HG03280 (cell line): Measurements from ENCODE around the gene PRICKLE2.

Source experiments
- ATAC-seq: cut with Tn5 transposase; IDR thresholded peaks from one replicate; pipeline ENCODE4 v1.9.1; 2021; ENCODE audit warnings: mild to moderate bottlenecking, moderate library complexity; ENCODE audit not compliant: unreplicated experiment

The PRICKLE2 gene

DNA sequence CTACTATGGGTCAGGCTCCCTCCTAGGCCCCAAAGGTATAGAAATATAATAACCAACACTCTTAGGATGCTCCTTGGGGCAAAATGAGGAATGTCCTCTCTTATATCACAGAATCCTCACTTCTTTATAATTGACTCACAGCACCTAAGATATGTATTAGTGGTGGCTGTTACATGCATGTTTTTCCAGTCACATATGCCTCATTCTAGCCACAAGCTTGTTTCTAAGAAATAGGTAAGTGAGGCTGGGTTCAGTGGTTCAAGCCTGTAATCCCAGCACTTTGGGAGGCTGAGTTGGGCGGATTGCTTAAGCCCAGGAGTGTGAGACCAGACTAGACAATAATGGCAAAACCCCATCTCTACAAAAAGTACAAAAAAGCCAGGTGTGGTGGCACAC is 144.0 kb downstream of the PRICKLE2 start:
- ATAC-seq, result no peak

DNA sequence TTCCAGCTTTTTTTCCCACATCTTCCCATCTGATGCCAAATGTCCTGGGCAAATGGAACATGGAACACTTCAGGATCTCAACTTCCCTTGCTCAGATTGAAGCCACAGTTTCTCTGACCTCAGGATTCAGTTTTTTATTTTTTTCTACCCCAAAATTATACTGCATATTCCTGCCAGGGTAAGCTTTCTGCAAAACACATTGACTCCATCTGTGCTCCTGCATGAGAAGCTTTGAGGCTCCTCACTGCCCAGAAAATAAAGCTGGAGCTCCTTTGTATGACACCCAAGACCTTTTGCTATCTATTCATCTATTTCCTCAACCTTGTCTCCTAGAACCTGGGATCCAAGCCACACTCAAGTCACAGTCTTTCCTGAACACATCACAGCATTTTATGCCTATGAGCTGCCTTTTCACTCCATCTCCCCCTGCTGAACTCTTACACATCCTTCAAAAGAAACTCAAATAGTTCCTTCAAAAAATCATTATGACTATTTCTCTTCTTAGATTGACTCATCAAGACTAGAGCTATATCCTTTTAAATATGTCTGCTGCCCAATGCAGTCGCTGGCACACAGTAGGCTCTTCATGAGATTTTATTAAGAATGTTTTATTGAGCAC is 144.5 kb downstream of the PRICKLE2 start:
- no peak for ATAC-seq

DNA sequence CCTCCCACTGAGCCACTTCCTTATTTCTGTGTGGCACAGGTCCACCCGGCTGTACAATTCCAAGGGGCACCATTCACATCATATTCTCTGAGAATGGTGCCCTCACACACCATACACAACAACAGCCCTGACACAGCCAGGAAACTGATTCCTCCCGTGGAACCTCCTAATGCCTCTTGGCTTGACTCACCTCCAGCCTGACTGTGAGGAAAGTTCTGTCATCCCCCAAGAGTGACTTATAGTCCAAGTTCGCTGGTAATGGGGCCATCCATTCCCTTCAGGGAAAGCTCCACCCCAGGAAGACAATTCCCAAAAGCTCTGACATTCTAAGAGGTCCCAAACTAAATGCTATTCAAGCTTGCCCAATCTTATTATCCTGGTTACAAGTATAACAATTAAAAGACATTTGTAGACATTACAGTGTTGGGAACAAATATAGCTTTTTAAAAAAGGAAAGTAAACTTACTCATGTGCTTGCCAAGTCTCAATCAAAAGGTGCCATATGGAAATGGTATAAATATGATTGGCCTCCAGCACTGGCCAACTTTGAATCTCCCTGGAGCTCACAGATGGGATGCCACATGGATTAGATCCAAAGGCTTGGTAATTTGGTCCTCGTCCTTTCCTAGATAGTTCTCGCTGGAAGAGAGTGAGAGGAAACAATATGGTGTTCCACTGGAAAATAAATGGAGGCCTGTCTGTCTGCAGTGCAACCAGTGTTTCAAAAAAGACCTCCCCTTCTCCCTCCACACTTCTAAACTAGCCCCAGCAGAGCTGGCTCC is 145.7 kb downstream of the PRICKLE2 start:
- no peak for ATAC-seq

GRCh38 chr3:64078966-64079365 is 146.3 kb downstream of the PRICKLE2 start:
- ATAC-seq, result no peak

GRCh38 chr3:64074895-64075679 is 150.2 kb downstream of the PRICKLE2 start:
- no peak for ATAC-seq

GRCh38 chr3:64074060-64074459 is 151.2 kb downstream of the PRICKLE2 start:
- ATAC-seq, result no peak

DNA sequence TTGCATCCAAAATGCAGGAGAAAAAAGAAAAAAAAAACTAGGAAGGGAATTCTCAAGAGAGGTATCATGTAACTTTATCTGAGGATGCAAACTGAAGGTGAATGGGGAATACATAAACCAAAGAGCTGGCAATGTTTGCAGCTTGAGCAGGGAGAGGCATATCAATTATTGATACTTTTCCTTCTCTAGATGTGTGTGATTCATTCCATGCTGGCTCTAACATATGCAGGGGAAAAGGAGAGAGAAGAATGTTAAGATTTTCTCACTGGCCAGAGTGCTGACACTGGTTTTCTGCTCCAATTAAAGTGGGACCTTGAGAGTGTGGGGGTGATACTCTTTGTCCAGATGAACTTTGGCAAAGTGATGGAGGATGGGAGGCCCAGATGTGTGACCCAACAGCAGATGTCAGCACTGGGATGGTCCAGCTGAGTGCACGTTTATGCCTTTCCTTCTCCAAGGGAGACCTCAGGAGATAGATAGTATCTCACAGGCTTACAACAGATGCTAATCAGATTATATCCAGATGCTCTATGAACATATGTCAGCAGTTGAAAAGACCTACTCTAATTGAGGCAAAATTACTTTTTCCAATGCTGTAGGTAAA is 152.0 kb downstream of the PRICKLE2 start:
- ATAC-seq, result no peak

GRCh38 chr3:64072126-64072525 is 153.1 kb downstream of the PRICKLE2 start:
- no peak for ATAC-seq

DNA sequence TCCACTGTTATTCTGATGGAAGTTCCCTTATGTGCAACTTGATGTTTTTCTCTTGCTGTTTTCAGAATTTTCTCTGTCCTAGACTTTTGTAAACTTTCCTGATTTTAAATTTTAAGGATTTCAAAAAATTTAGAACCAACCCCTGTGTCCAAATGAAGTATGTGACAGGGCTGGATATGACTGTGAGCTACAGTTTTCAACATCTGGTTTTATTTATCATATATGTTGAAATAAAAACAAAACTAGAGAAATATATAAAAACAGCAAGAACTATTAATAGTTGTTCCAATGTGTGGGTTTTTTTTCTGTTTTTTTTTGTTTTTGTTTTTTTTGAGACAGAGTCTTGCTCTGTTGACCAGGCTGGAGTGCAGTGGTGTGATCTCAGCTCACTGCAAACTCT is 154.6 kb downstream of the PRICKLE2 start:
- ATAC-seq, result no peak

GRCh38 chr3:64067506-64068346 is 157.5 kb downstream of the PRICKLE2 start:
- ATAC-seq, result no peak

DNA sequence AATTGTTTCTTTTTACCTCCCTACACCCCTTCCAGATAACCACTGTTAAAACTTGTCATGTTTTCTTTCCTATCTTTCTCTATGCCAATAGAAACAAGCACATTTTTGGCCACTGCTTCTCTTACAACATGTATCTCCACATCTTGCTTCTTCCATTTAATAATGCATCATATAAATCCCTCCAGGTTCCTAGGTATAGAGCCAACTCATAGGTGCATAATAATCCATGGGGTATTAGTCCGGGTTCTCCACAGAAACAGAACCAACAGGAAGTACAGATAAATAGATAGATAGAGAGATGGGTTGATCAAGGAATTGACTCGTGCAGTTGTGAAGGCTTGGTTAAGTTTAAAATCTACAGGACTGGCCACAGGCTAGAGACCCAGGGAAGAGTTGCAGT is 160.5 kb downstream of the PRICKLE2 start:
- no peak for ATAC-seq

- no peak for ATAC-seq
These were observed 161.3 kb downstream of the PRICKLE2 start for GRCh38 chr3:64063983-64064438.

DNA sequence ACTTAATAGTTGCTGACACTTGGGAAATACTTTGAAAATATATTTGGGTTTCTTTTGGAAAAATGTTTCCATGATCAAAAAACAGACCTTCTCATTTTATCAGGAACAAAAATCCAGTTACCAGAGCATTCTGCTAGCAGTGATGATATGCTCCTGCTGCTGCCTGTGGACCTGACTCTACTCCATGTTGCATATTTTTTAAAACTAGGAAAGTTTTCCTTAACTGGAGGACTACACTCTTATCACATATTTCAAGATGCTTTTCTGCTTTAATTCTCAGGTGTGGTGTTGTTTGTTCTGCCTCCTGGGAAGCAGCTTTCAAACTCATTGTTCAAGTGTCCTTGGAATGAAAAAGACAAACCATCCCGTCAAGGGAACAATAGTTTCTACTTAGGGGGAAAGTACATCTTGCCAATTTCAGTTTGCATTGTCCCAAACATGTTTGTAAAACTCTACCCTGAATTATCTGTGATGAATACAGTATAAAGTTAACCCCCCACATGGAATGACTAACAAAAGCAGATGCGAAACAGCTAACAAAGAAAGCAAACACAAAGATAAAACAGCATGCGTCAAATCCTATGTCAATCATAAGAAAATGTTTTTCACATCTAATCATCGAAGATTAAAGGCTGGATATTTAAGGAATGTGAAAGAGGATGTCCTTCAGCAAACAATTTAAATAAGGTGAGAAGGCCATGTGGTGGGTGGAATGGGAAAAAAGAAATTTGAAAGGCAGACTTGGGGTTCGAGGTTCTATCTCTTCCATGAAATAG is 161.9 kb downstream of the PRICKLE2 start:
- ATAC-seq, result no peak

DNA sequence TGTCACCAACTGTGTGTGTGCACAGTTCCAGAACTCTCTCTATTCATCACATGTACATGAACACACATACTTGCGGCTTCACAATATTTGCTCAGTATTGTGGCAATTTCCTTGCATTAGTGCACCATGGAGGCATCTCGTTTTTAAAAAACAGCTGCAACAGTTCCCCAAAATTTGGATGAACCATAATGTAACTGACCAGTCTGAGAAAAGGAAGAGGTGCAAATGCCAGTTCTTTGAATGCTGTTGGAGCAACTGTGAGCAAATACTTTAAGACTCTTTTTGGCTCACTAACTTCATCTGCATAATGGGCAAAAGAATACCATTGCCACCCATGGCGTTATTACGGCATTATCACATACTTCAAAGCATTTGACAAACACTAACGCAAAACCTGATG is 163.6 kb downstream of the PRICKLE2 start:
- ATAC-seq, result no peak

DNA sequence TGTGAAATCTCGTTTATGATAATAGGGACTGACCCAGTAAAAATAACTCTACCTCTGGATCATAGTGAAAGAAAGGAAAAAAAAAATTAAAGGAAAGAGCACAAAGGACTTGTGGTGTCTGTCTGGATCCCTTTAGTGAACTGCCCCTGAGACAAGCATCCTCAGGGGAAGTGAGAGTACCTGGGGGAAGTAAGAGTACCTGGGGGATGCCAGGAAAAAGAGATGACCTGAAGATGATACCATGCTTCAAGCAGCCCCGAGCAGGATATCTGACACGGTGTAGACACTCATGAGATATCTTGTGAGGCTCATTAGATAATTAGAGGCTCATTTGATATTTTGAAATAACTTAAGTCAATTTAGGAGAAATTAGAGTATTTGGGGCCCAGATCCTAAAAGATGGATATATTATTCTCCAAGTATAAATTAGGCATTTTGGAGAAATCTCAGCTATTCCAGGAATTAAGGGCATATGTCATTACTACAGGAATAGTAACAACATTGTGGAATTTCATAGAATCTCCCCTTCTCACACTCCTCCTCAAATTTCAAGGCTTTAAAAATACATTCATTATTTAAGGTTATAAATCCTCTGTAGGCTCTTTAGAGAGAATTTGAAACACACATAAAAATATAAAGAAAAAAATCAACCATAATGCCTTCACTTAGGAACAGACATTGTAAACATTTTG is 165.6 kb downstream of the PRICKLE2 start:
- no peak for ATAC-seq

DNA sequence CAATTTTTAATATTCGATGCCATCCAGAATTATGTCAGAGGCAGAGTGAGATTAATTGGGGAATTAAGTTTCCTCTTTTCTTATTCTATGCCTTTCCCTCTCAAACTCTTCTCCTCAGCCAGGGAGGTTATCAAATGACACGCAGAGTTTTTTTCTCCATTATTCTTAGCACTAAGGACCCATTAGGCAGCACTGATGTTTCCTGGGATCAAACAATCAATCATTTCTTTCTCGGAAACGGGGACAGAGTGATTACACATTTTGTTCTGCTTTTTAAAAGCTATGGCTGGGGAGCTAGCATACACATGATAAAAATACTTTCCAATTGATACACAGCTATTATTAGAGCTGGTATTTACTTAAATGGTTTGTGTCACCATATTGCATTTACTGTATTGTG is 166.7 kb downstream of the PRICKLE2 start:
- no peak for ATAC-seq

GRCh38 chr3:64057231-64057630 is 168.0 kb downstream of the PRICKLE2 start:
- no peak for ATAC-seq

- no peak for ATAC-seq
These were observed 168.6 kb downstream of the PRICKLE2 start for GRCh38 chr3:64056606-64057180.

GRCh38 chr3:64055076-64055475 is 170.2 kb downstream of the PRICKLE2 start:
- no peak for ATAC-seq
